Thymus (tissue), 11 donors: ENCODE data around the gene FOXN1. TPM values are rescaled to one million over a fixed set of nuclear protein-coding genes. Genes with fewer than 3 reads are reported as not detected.
"Not testable (repeated sequence)": the region's sequence is repeated elsewhere in the genome, so short reads cannot be mapped to it uniquely, and the experiment has no call there.

Experiments used
- DNase-seq, 9 donors: peaks; one replicate each; pipeline ENCODE4 v3.0.0-alpha.2; 2013; ENCODE audit warnings: low spot score in 9 of 9, low read depth in 6 of 9, missing footprints in 1 of 9
- H3K27ac ChIP-seq, 2 donors: one replicate each; pipeline ENCODE4 v1.5.1; 2013; ENCODE audit warnings: control low read depth in 1 of 2, low read depth in 1 of 2, low read length in 1 of 2, mild to moderate bottlenecking in 1 of 2, moderate library complexity in 1 of 2
- H3K27me3 ChIP-seq, 2 donors: one replicate each; pipeline ENCODE4 v1.5.1; 2013; ENCODE audit warnings: low read length in 1 of 2; ENCODE audit not compliant: control insufficient read depth in 2 of 2, insufficient read depth in 1 of 2
- H3K36me3 ChIP-seq, 2 donors: one replicate each; pipeline ENCODE4 v1.5.1; 2013; ENCODE audit warnings: low read length in 1 of 2, mild to moderate bottlenecking in 1 of 2, moderate library complexity in 1 of 2; ENCODE audit not compliant: control insufficient read depth in 2 of 2, insufficient read depth in 2 of 2
- H3K4me1 ChIP-seq, 2 donors: one replicate each; pipeline ENCODE4 v1.5.1; 2013; ENCODE audit warnings: low read length in 2 of 2; ENCODE audit not compliant: control insufficient read depth in 2 of 2, insufficient read depth in 2 of 2
- H3K4me3 ChIP-seq, 2 donors: one replicate each; pipeline ENCODE4 v1.5.1; 2013; ENCODE audit warnings: low read length in 2 of 2, control low read depth in 1 of 2, mild to moderate bottlenecking in 1 of 2
- H3K9me3 ChIP-seq, 2 donors: one replicate each; pipeline ENCODE4 v1.5.1; 2013; ENCODE audit warnings: low read length in 1 of 2, mild to moderate bottlenecking in 1 of 2; ENCODE audit not compliant: control insufficient read depth in 2 of 2, insufficient read depth in 1 of 2
- WGBS: extraction: QIAGEN DNeasy Blood & Tissue Kit; methylation state at CpG from one replicate; pipeline ENCODE4 v1.1.7; 2013; 5-methylcytosine and 5-hydroxymethylcytosine counted together
- polyA plus RNA-seq: library from polyadenylated mRNA; stranded (reverse); fragments of 200-250 nt; gene quantifications from one replicate; pipeline ENCODE4 v1.2.3, GENCODE V29; 2013
- total RNA-seq: library from RNA; stranded (reverse); fragments of 120-200 nt; gene quantifications from one replicate; pipeline ENCODE4 v1.2.4, GENCODE V29; 2013
- donor health status: healthy.

Gene FOXN1
- total and polyA plus RNA-seq, 2 donors, result 5.4 to 6.5 TPM

- peaks cover 0 to 2% of the 10 kb centered on the region in 2 donors for H3K36me3 ChIP-seq
- H3K27ac ChIP-seq, result no peak overlapping the region
- no peak for DNase-seq
- no peaks in the 10 kb centered on the region for H3K9me3 ChIP-seq
- H3K4me1 ChIP-seq, result peaks cover 7 to 33% of the 10 kb centered on the region in 2 donors
- no peak overlapping the region for H3K4me3 ChIP-seq
- peaks cover 0 to 12% of the 10 kb centered on the region in 2 donors for H3K27me3 ChIP-seq
- 84% methylated on average over 7 of the region's 7 CpGs for WGBS
Observed at GRCh38 chr17:28518578-28518977, 12.4 kb downstream of the FOXN1 start.

- Histone ChIP-seq H3K9me3 (no peaks in the 10 kb centered on the region), H3K4me3 (no peak overlapping the region), H3K27me3 (peaks cover 0 to 6% of the 10 kb centered on the region in 2 donors), H3K4me1 (peaks cover 7 to 33% of the 10 kb centered on the region in 2 donors), H3K27ac (no peak overlapping the region), H3K36me3 (peaks cover 0 to 2% of the 10 kb centered on the region in 2 donors)
- WGBS, result 6% methylated on average over 5 of the region's 5 CpGs
- peak in 7 of 9 donors; percentile 11 to 77 (median 42) for DNase-seq
Observed at GRCh38 chr17:28519236-28519635, 13.1 kb downstream of the FOXN1 start.

- Histone ChIP-seq H3K9me3 (no peaks in the 10 kb centered on the region), H3K27me3 (no peaks in the 10 kb centered on the region), H3K27ac (no peak overlapping the region), H3K4me3 (no peak overlapping the region), H3K4me1 (peaks cover 7 to 33% of the 10 kb centered on the region in 2 donors), H3K36me3 (peaks cover 0 to 2% of the 10 kb centered on the region in 2 donors)
- WGBS, result 95% methylated on average over 6 of the region's 6 CpGs
- DNase-seq, result no peak
Observed at GRCh38 chr17:28520687-28521086, 14.5 kb downstream of the FOXN1 start.

- 92% methylated on average over 21 of the region's 21 CpGs for WGBS
Observed at GRCh38 chr17:28521311-28522085, 15.3 kb downstream of the FOXN1 start.

GRCh38 chr17:28522281-28522680 lies 16.1 kb downstream of the FOXN1 start:
- WGBS, result 95% methylated on average over 4 of the region's 4 CpGs
- peaks cover 7 to 33% of the 10 kb centered on the region in 2 donors for H3K4me1 ChIP-seq
- not testable (repeated sequence) for H3K9me3 ChIP-seq, H3K27ac ChIP-seq, H3K4me3 ChIP-seq, DNase-seq, H3K27me3 ChIP-seq, H3K36me3 ChIP-seq

More at GRCh38 chr17:28521311-28522085, 15.3 kb downstream of the FOXN1 start:
- H3K27ac ChIP-seq, result no peak overlapping the region
- H3K36me3 ChIP-seq, result peaks cover 0 to 2% of the 10 kb centered on the region in 2 donors
- no peaks in the 10 kb centered on the region for H3K27me3 ChIP-seq
- no peak overlapping the region for H3K4me3 ChIP-seq
- DNase-seq, result no peak
- H3K4me1 ChIP-seq, result peaks cover 7 to 33% of the 10 kb centered on the region in 2 donors
- H3K9me3 ChIP-seq, result no peaks in the 10 kb centered on the region

- no peak overlapping the region for H3K4me3 ChIP-seq
- H3K4me1 ChIP-seq, result peaks cover 7 to 32% of the 10 kb centered on the region in 2 donors
- 95% methylated on average over 6 of the region's 6 CpGs for WGBS
- peaks cover 0 to 2% of the 10 kb centered on the region in 2 donors for H3K36me3 ChIP-seq
- H3K9me3 ChIP-seq, result no peaks in the 10 kb centered on the region
- H3K27me3 ChIP-seq, result no peaks in the 10 kb centered on the region
- DNase-seq, result no peak
- H3K27ac ChIP-seq, result no peak overlapping the region
Observed at GRCh38 chr17:28523186-28523585, 17.0 kb downstream of the FOXN1 start.

- Histone ChIP-seq H3K9me3 (no peaks in the 10 kb centered on the region), H3K36me3 (peaks cover 0 to 2% of the 10 kb centered on the region in 2 donors), H3K27ac (no peak overlapping the region), H3K4me3 (no peak overlapping the region), H3K4me1 (peaks cover 6 to 25% of the 10 kb centered on the region in 2 donors), H3K27me3 (no peaks in the 10 kb centered on the region)
- 95% methylated on average over 15 of the region's 15 CpGs for WGBS
- DNase-seq, result no peak
Observed at GRCh38 chr17:28523876-28524275, 17.7 kb downstream of the FOXN1 start.

GRCh38 chr17:28524476-28525424 lies 18.6 kb downstream of the FOXN1 start:
- 94% methylated on average over 25 of the region's 25 CpGs for WGBS
- H3K9me3 ChIP-seq, result no peaks in the 10 kb centered on the region
- peaks cover 0 to 16% of the 10 kb centered on the region in 2 donors for H3K4me1 ChIP-seq
- peak overlapping the region; percentile 5 to 39 for H3K27ac ChIP-seq
- H3K4me3 ChIP-seq, result no peak overlapping the region
- H3K27me3 ChIP-seq, result no peaks in the 10 kb centered on the region
- no peak for DNase-seq
- H3K36me3 ChIP-seq, result peaks cover 0 to 2% of the 10 kb centered on the region in 2 donors

GRCh38 chr17:28526381-28526780 lies 20.2 kb downstream of the FOXN1 start:
- WGBS, result 88% methylated on average over 8 of the region's 8 CpGs

More at GRCh38 chr17:28526381-28526780, 20.2 kb downstream of the FOXN1 start:
- no peak for DNase-seq
- Histone ChIP-seq H3K4me1 (peaks cover 0 to 5% of the 10 kb centered on the region in 2 donors), H3K27ac (no peak overlapping the region), H3K4me3 (no peak overlapping the region), H3K9me3 (no peaks in the 10 kb centered on the region), H3K36me3 (no peaks in the 10 kb centered on the region), H3K27me3 (no peaks in the 10 kb centered on the region)
